WERI-Rb-1 (cell line): Measurements from ENCODE around the gene MST1.
"Not testable (repeated sequence)": the region's sequence is repeated elsewhere in the genome, so short reads cannot be mapped to it uniquely, and the experiment has no call there.

Source experiments
- DNase-seq: peaks from one replicate; pipeline ENCODE4 v3.0.0-alpha.2; 2020
- H3K27ac ChIP-seq: fragments of 250-450 bp; sonication (Bioruptor Pico); 2 replicates; pipeline ENCODE4 v1.5.1; 2020; ENCODE audit warnings: mild to moderate bottlenecking, moderate library complexity
- H3K27me3 ChIP-seq: fragments of 250-450 bp; sonication (Bioruptor Pico); 2 replicates; pipeline ENCODE4 v1.5.1; 2021; ENCODE audit warnings: mild to moderate bottlenecking, low read depth, moderate library complexity; ENCODE audit not compliant: insufficient read depth, severe bottlenecking
- H3K36me3 ChIP-seq: fragments of 250-450 bp; sonication (Bioruptor Pico); 2 replicates; pipeline ENCODE4 v1.5.1; 2020; ENCODE audit warnings: mild to moderate bottlenecking, moderate library complexity
- H3K4me3 ChIP-seq: 2 replicates; pipeline ENCODE4 v1.5.1; 2011; ENCODE audit warnings: low read depth, mild to moderate bottlenecking, control low read depth, low read length
- H3K9me3 ChIP-seq: fragments of 250-450 bp; sonication (Bioruptor Pico); 2 replicates; pipeline ENCODE4 v1.5.1; 2021; ENCODE audit warnings: mild to moderate bottlenecking, moderate library complexity; ENCODE audit not compliant: severe bottlenecking
- CTCF ChIP-seq: IDR thresholded peaks from 2 replicates; pipeline ENCODE4 v1.5.1; 2011; ENCODE audit warnings: low read depth, mild to moderate bottlenecking, control low read depth, inconsistent platforms, low read length

Gene MST1

GRCh38 chr3:49690856-49691255, 1.6 kb upstream of the MST1 start:
- not testable (repeated sequence) for H3K36me3 ChIP-seq, H3K27me3 ChIP-seq, H3K4me3 ChIP-seq

GRCh38 chr3:49689908-49690624, 792 bp upstream of the MST1 start:
- peak overlapping the region; percentile 86 for H3K4me3 ChIP-seq
- H3K27ac ChIP-seq: peak overlapping the region; percentile 63
- H3K36me3 ChIP-seq, H3K27me3 ChIP-seq, DNase-seq, H3K9me3 ChIP-seq: not testable (repeated sequence)

More at GRCh38 chr3:49690856-49691255, 1.6 kb upstream of the MST1 start:
- H3K27ac ChIP-seq, H3K9me3 ChIP-seq, DNase-seq: not testable (repeated sequence)

GRCh38 chr3:49688338-49689045, 782 bp downstream of the MST1 start:
- not testable (repeated sequence) for H3K27me3 ChIP-seq
- H3K4me3 ChIP-seq: peak overlapping the region; percentile 86
- peak overlapping the region; percentile 61 for H3K27ac ChIP-seq

GRCh38 chr3:49687424-49687795, 1.9 kb downstream of the MST1 start:
- H3K4me3 ChIP-seq: not testable (repeated sequence)

More at GRCh38 chr3:49688338-49689045, 782 bp downstream of the MST1 start:
- not testable (repeated sequence) for H3K36me3 ChIP-seq, DNase-seq, H3K9me3 ChIP-seq

GRCh38 chr3:49686769-49687423, 2.4 kb downstream of the MST1 start:
- DNase-seq: peak; percentile 71
- Histone ChIP-seq H3K4me3 (peak overlapping the region; percentile 38), H3K36me3 (peaks cover 20% of the 10 kb centered on the region)
- H3K9me3 ChIP-seq, H3K27me3 ChIP-seq, H3K27ac ChIP-seq: not testable (repeated sequence)

More at GRCh38 chr3:49687424-49687795, 1.9 kb downstream of the MST1 start:
- not testable (repeated sequence) for H3K27ac ChIP-seq, DNase-seq, H3K27me3 ChIP-seq, H3K9me3 ChIP-seq
- H3K36me3 ChIP-seq: peaks cover 15% of the 10 kb centered on the region

GRCh38 chr3:49686346-49686745, 2.9 kb downstream of the MST1 start:
- not testable (repeated sequence) for H3K27ac ChIP-seq, H3K27me3 ChIP-seq, H3K9me3 ChIP-seq
- Histone ChIP-seq H3K36me3 (peaks cover 25% of the 10 kb centered on the region), H3K4me3 (peak overlapping the region; percentile 38)
- DNase-seq: peak; percentile 35

- H3K36me3 ChIP-seq: peaks cover 28% of the 10 kb centered on the region
- not testable (repeated sequence) for H3K9me3 ChIP-seq, H3K27me3 ChIP-seq, H3K4me3 ChIP-seq, DNase-seq, H3K27ac ChIP-seq
Observed at GRCh38 chr3:49685846-49686245, 3.4 kb downstream of the MST1 start.

GRCh38 chr3:49685103-49685502, 4.2 kb downstream of the MST1 start:
- H3K27ac ChIP-seq, DNase-seq, H3K4me3 ChIP-seq, H3K9me3 ChIP-seq, H3K27me3 ChIP-seq: not testable (repeated sequence)
- peaks cover 36% of the 10 kb centered on the region for H3K36me3 ChIP-seq

- not testable (repeated sequence) for H3K9me3 ChIP-seq, DNase-seq, H3K27ac ChIP-seq, H3K4me3 ChIP-seq, H3K27me3 ChIP-seq
- peaks cover 42% of the 10 kb centered on the region for H3K36me3 ChIP-seq
Observed at GRCh38 chr3:49684453-49684852, 4.8 kb downstream of the MST1 start.

GRCh38 chr3:49683162-49683561, 6.1 kb downstream of the MST1 start:
- Histone ChIP-seq H3K4me3 (no peak overlapping the region), H3K9me3 (no peaks in the 10 kb centered on the region), H3K36me3 (peaks cover 53% of the 10 kb centered on the region), H3K27me3 (no peaks in the 10 kb centered on the region), H3K27ac (no peak overlapping the region)
- no peak for DNase-seq
- no peak for TF ChIP-seq CTCF
